ENCODE data around the gene MIOX. TPM values are rescaled to one million over a fixed set of nuclear protein-coding genes. Genes with fewer than 3 reads are reported as not detected.

The MIOX gene
- total and polyA plus RNA-seq, 2 experiments from 2014 or later = not detected

GRCh38 chr22:50516891-50517290 is 30.2 kb downstream of the MIOX start:
- peaks cover 17% of the 10 kb centered on the region; the same call in 1 of the 2 replicates for H4K20me1 ChIP-seq (replicated peaks; ENCODE audit: insufficient read depth)
- H3K36me3 Mint-ChIP-seq (ENCODE audit: low read depth) = peaks cover 13% of the 10 kb centered on the region

GRCh38 chr22:50517495-50518260 is 31.0 kb downstream of the MIOX start:
- Histone ChIP-seq H3K36me3 (ENCODE audit: insufficient read depth) (no peaks in the 10 kb centered on the region; the same call in 1 of the 2 replicates), H3K9me2 (ENCODE audit: insufficient read depth) (no peaks in the 10 kb centered on the region), H3K27me3 (ENCODE audit: insufficient read depth) (no peaks in the 10 kb centered on the region), H3K4me3 (no peak overlapping the region), H3K4me1 (ENCODE audit: insufficient read depth) (no peaks in the 10 kb centered on the region), H3K4me2 (no peak overlapping the region), H3K27ac (ENCODE audit: low read depth) (no peak overlapping the region), H3K79me2 (replicated peaks; ENCODE audit: insufficient read depth) (peaks cover 27% of the 10 kb centered on the region), H2AFZ (no peak overlapping the region), H4K20me1 (replicated peaks; ENCODE audit: insufficient read depth) (peaks cover 12% of the 10 kb centered on the region; the same call in 1 of the 2 replicates), H3F3A (replicated peaks; ENCODE audit: low read depth) (no peaks in the 10 kb centered on the region)
- Mint-ChIP-seq H3K9me3 (no peaks in the 10 kb centered on the region; the same call in 2 of the 3 replicates), H3K4me3 (no peak overlapping the region), H3K36me3 (ENCODE audit: low read depth) (peaks cover 13% of the 10 kb centered on the region), H3K4me1 (no peaks in the 10 kb centered on the region; the same call in 2 of the 3 replicates), H3K27me3 (ENCODE audit: insufficient read depth, low read depth, poor library complexity) (peaks cover 8% of the 10 kb centered on the region), H3K27ac (no peak overlapping the region)
- no peak for DNase-seq (ENCODE audit: low spot score)
- ATAC-seq = peak; percentile 56; the same call in 2 of the 3 replicates
- no peak for TF ChIP-seq CTCF (conservative IDR thresholded peaks at IDR 0.05; ENCODE audit: low read depth in 2 of 2)
- no peak for TF ChIP-seq EZH2 (IDR thresholded peaks at IDR 0.05; ENCODE audit: low read depth, unreplicated experiment)

More at GRCh38 chr22:50516891-50517290, 30.2 kb downstream of the MIOX start:
- H3K4me2 ChIP-seq = no peak overlapping the region
- H3F3A ChIP-seq (replicated peaks; ENCODE audit: low read depth) = no peaks in the 10 kb centered on the region
- H3K4me3 ChIP-seq = no peak overlapping the region
- H3K9me2 ChIP-seq (ENCODE audit: insufficient read depth) = no peaks in the 10 kb centered on the region
- Mint-ChIP-seq H3K4me3 (no peak overlapping the region), H3K4me1 (no peaks in the 10 kb centered on the region; the same call in 2 of the 3 replicates), H3K9me3 (no peaks in the 10 kb centered on the region; the same call in 2 of the 3 replicates), H3K27me3 (ENCODE audit: insufficient read depth, low read depth, poor library complexity) (peaks cover 8% of the 10 kb centered on the region), H3K27ac (no peak overlapping the region)
- H3K27me3 ChIP-seq (ENCODE audit: insufficient read depth) = no peaks in the 10 kb centered on the region
- no peaks in the 10 kb centered on the region; the same call in 1 of the 2 replicates for H3K36me3 ChIP-seq (ENCODE audit: insufficient read depth)
- H3K79me2 ChIP-seq (replicated peaks; ENCODE audit: insufficient read depth) = peaks cover 35% of the 10 kb centered on the region
- TF ChIP-seq NANOG (IDR thresholded peaks at IDR 0.05; ENCODE audit: borderline replicate concordance) (no peak), STAT1 (IDR thresholded peaks at IDR 0.05; ENCODE audit: unreplicated experiment) (no peak), JUNB (IDR thresholded peaks at IDR 0.05; ENCODE audit: unreplicated experiment) (no peak), ZNF114 (CRISPR knock-in tag; IDR thresholded peaks at IDR 0.05) (no peak), CTCF (conservative IDR thresholded peaks at IDR 0.05; ENCODE audit: low read depth in 2 of 2) (no peak), EZH2phosphoT487 (IDR thresholded peaks at IDR 0.05; ENCODE audit: unreplicated experiment) (no peak)
- no peak overlapping the region for H3K27ac ChIP-seq (ENCODE audit: low read depth)
- no peak overlapping the region for H2AFZ ChIP-seq
- no peak for DNase-seq (ENCODE audit: low spot score)
- H3K4me1 ChIP-seq (ENCODE audit: insufficient read depth) = no peaks in the 10 kb centered on the region
- ATAC-seq = no peak
